OCI-LY7 (cell line): ENCODE results near the gene MAP3K19.

Experiments used
- CTCF ChIP-seq: fragments of 200-600 bp; sonication (generic); conservative IDR thresholded peaks from 2 replicates; pipeline ENCODE4 v1.5.1; 2014; ENCODE audit warnings: mild to moderate bottlenecking, antibody characterized with exemption, low read length, moderate library complexity, mixed read lengths
- EZH2phosphoT487 ChIP-seq: fragments of 200-600 bp; sonication (generic); IDR thresholded peaks from 2 replicates; pipeline ENCODE4 v1.6.1; 2018; ENCODE audit warnings: low read depth, borderline replicate concordance, mild to moderate bottlenecking, mixed run types, antibody characterized with exemption, low read length, moderate library complexity, mixed read lengths

DNA sequence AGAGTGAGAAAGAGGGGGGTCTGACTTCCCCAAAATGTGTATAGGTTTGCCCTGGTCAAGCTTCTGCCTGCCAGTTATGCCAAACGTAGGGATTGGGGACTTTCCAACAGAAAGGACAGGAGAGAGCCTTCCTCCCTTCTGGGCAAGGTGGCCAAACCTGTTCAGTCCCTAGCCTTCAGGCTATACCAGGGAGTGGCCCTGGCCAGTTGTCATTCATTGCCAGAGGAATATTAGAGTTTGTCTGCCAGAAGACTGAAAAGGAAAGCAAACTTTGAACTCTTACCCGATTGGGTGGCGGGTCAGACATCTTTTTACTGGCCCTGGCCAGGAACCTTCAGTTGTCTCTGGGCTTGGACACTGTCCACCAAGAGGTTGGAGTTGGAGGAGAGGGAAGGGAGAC lies 27.0 kb upstream of the MAP3K19 start:
- TF ChIP-seq CTCF (no peak), EZH2phosphoT487 (no peak)
